H1 (cell line): ENCODE data around the gene CPSF4L. TPM values are rescaled to one million over a fixed set of nuclear protein-coding genes. Genes with fewer than 3 reads are reported as not detected.

Source experiments
- CTCF ChIA-PET: fragments of 300-600 bp; sonication (Branson Sonifier 250); formaldehyde crosslinking; loops from one replicate; lab custom pipeline; 2021; ENCODE audit not compliant: partially characterized antibody; lab: Charles Lee
- POLR2A ChIA-PET: fragments of 300-600 bp; sonication (Branson Sonifier 250); formaldehyde crosslinking; loops from one replicate; lab custom pipeline; 2021; ENCODE audit warnings: inconsistent platforms; ENCODE audit not compliant: partially characterized antibody; lab: Charles Lee
- DNase-seq, 2 experiments: peaks; one replicate each; pipeline versions ENCODE4 v3.0.0 to v3.0.0-alpha.2; 2010 to 2022; ENCODE audit warnings: low spot score in 2 of 2, low read depth in 1 of 2, mixed read lengths in 1 of 2
- FAIRE-seq: peaks from 2 replicates; lab custom pipeline; 2011; peaks lifted over from hg19 to GRCh38; lab: Jason Lieb, UNC
- H2AFZ ChIP-seq: 2 replicates; pipeline ENCODE4 v1.8.1; 2012; ENCODE audit warnings: low read length, inconsistent platforms
- H2AK5ac ChIP-seq: 2 replicates; pipeline ENCODE4 v1.6.1; 2013; ENCODE audit warnings: low read depth, low read length
- H2BK120ac ChIP-seq: replicated peaks from 2 replicates; pipeline ENCODE3; 2013; ENCODE audit warnings: low read depth, low read length, inconsistent platforms
- H2BK12ac ChIP-seq: 2 replicates; pipeline ENCODE4 v1.6.1; 2013; ENCODE audit warnings: low read depth, low read length
- H2BK15ac ChIP-seq: 2 replicates; pipeline ENCODE4 v1.6.1; 2013; ENCODE audit warnings: low read length
- H2BK20ac ChIP-seq: 2 replicates; pipeline ENCODE4 v1.6.1; 2013; ENCODE audit warnings: low read length
- H2BK5ac ChIP-seq: 2 replicates; pipeline ENCODE4 v1.6.1; 2013; ENCODE audit warnings: low read depth, low read length
- H3K14ac ChIP-seq: 2 replicates; pipeline ENCODE4 v1.6.1; 2013; ENCODE audit warnings: inconsistent platforms; ENCODE audit not compliant: insufficient read length
- H3K18ac ChIP-seq: 2 replicates; pipeline ENCODE4 v1.6.1; 2013; ENCODE audit warnings: low read length; ENCODE audit errors: extremely low read depth
- H3K23ac ChIP-seq: 2 replicates; pipeline ENCODE4 v1.6.1; 2013; ENCODE audit warnings: inconsistent platforms; ENCODE audit not compliant: insufficient read length
- H3K23me2 ChIP-seq: 2 replicates; pipeline ENCODE4 v1.6.1; 2013; ENCODE audit warnings: low read depth, low read length
- H3K27ac ChIP-seq: 2 replicates; pipeline ENCODE4 v1.6.1; 2011; ENCODE audit warnings: low read depth, low read length, inconsistent platforms
- H3K27me3 ChIP-seq, 4 experiments: replicated peaks in 1 of 4; 1 replicate in 1 of 4; 2 replicates in 3 of 4; pipeline versions ENCODE4 v1.6.1 to v1.8.1; 2011 to 2013; ENCODE audit warnings: low read length in 3 of 4, mild to moderate bottlenecking in 3 of 4, inconsistent platforms in 2 of 4, mixed read lengths in 2 of 4, moderate library complexity in 1 of 4; ENCODE audit not compliant: control insufficient read depth in 3 of 4, insufficient read depth in 3 of 4; ENCODE audit errors: extremely low read depth in 1 of 4
- H3K36me3 ChIP-seq, 4 experiments: 2 replicates each; pipeline versions ENCODE4 v1.6.1 to v1.8.1; 2011 to 2013; ENCODE audit warnings: mild to moderate bottlenecking in 4 of 4, low read length in 3 of 4, moderate library complexity in 2 of 4, control low read depth in 1 of 4, inconsistent platforms in 1 of 4; ENCODE audit not compliant: insufficient read depth in 4 of 4, control insufficient read depth in 2 of 4
- H3K4ac ChIP-seq: replicated peaks from 2 replicates; pipeline ENCODE3; 2013; ENCODE audit warnings: low read length, low read depth, mixed read lengths, inconsistent platforms; ENCODE audit not compliant: insufficient read length
- H3K4me1 ChIP-seq, 4 experiments: replicated peaks in 1 of 4; 1 replicate in 1 of 4; 2 replicates in 3 of 4; pipeline versions ENCODE4 v1.6.1 to v1.8.1; 2011 to 2013; ENCODE audit warnings: low read length in 3 of 4, inconsistent platforms in 2 of 4, mixed read lengths in 1 of 4; ENCODE audit not compliant: insufficient read depth in 4 of 4, control insufficient read depth in 3 of 4
- H3K4me2 ChIP-seq, 2 experiments: 2 replicates each; pipeline versions ENCODE4 v1.6.1 to v1.8.1; 2011 to 2013; ENCODE audit warnings: low read depth in 2 of 2, low read length in 2 of 2, control low read depth in 1 of 2, inconsistent platforms in 1 of 2, mild to moderate bottlenecking in 1 of 2; ENCODE audit not compliant: insufficient read depth in 1 of 2
- H3K4me3 ChIP-seq, 4 experiments: fragments of 200-600, 300-600 bp in 1 of 4; sonication (generic), shearing (Covaris generic), sonication (Bioruptor Twin) in 1 of 4; 2 replicates each; pipeline versions ENCODE4 v1.5.1 to v1.8.1; 2011 to 2016; ENCODE audit warnings: low read length in 4 of 4, low read depth in 3 of 4, control low read depth in 2 of 4, inconsistent platforms in 2 of 4, mild to moderate bottlenecking in 2 of 4, mixed read lengths in 1 of 4, moderate library complexity in 1 of 4; ENCODE audit not compliant: insufficient read depth in 2 of 4; ENCODE audit errors: extremely low read depth in 1 of 4
- H3K56ac ChIP-seq: replicated peaks from 2 replicates; pipeline ENCODE3; 2013; ENCODE audit warnings: low read depth, mild to moderate bottlenecking, mixed read lengths, low read length, inconsistent platforms; ENCODE audit not compliant: insufficient read length
- H3K79me1 ChIP-seq: 2 replicates; pipeline ENCODE4 v1.6.1; 2013; ENCODE audit warnings: low read depth, low read length, control low read depth
- H3K79me2 ChIP-seq, 2 experiments: 2 replicates each; pipeline versions ENCODE4 v1.6.1 to v1.8.1; 2012 to 2013; ENCODE audit warnings: low read length in 2 of 2, mild to moderate bottlenecking in 2 of 2, inconsistent platforms in 1 of 2; ENCODE audit not compliant: insufficient read depth in 2 of 2, control insufficient read depth in 1 of 2
- H3K9ac ChIP-seq, 4 experiments: replicated peaks in 1 of 4; 1 replicate in 1 of 4; 2 replicates in 3 of 4; pipeline versions ENCODE4 v1.6.1 to v1.8.1; 2011 to 2013; ENCODE audit warnings: low read depth in 3 of 4, low read length in 3 of 4, control low read depth in 2 of 4, mild to moderate bottlenecking in 2 of 4, moderate library complexity in 2 of 4, inconsistent platforms in 1 of 4; ENCODE audit errors: extremely low read depth in 1 of 4
- H3K9me3 ChIP-seq, 2 experiments: 2 replicates each; pipeline versions ENCODE4 v1.6.1 to v1.8.1; 2012 to 2013; ENCODE audit warnings: mild to moderate bottlenecking in 2 of 2, moderate library complexity in 2 of 2, control low read depth in 1 of 2, inconsistent platforms in 1 of 2, low read depth in 1 of 2, low read length in 1 of 2, mixed read lengths in 1 of 2; ENCODE audit not compliant: insufficient read depth in 2 of 2
- H4K20me1 ChIP-seq, 2 experiments: replicated peaks in 1 of 2; 2 replicates each; pipeline versions ENCODE3 to v1.8.1; 2011 to 2013; ENCODE audit warnings: inconsistent platforms in 2 of 2, low read length in 2 of 2, mild to moderate bottlenecking in 1 of 2; ENCODE audit not compliant: insufficient read depth in 2 of 2, control insufficient read depth in 1 of 2
- H4K5ac ChIP-seq: 2 replicates; pipeline ENCODE4 v1.6.1; 2013; ENCODE audit warnings: low read length, low read depth, mixed read lengths, inconsistent platforms; ENCODE audit not compliant: insufficient read length
- H4K8ac ChIP-seq: 2 replicates; pipeline ENCODE4 v1.8.0; 2013; ENCODE audit warnings: mild to moderate bottlenecking, moderate library complexity, low read length, inconsistent platforms; ENCODE audit not compliant: insufficient read depth; ENCODE audit errors: extremely low read depth
- H4K91ac ChIP-seq: replicated peaks from 2 replicates; pipeline ENCODE3; 2013; ENCODE audit warnings: low read length, mixed read lengths, inconsistent platforms; ENCODE audit not compliant: insufficient read length
- ASH2L ChIP-seq: fragments of 200-600, 300-600 bp; sonication (generic); IDR thresholded peaks from one replicate; pipeline ENCODE4 v1.7.1; 2017; ENCODE audit warnings: low read length
- CEBPB ChIP-seq: IDR thresholded peaks from 2 replicates; pipeline ENCODE4 v1.6.1; 2012; ENCODE audit warnings: low read depth, low read length
- HDAC6 ChIP-seq: IDR thresholded peaks from one replicate; pipeline ENCODE4 v1.7.1; 2012; ENCODE audit warnings: low read depth, mild to moderate bottlenecking, inconsistent platforms, low read length, moderate library complexity
- KDM5A ChIP-seq: fragments of 200-600 bp; IDR thresholded peaks from 2 replicates; pipeline ENCODE4 v1.7.1; 2012; ENCODE audit warnings: mild to moderate bottlenecking, low read length, inconsistent platforms, mixed read lengths
- POLR2AphosphoS5 ChIP-seq: IDR thresholded peaks from 2 replicates; pipeline ENCODE4 v1.6.1; 2011; ENCODE audit warnings: low read depth, low read length
- RAD21 ChIP-seq, 2 experiments: IDR thresholded peaks in 1 of 2; conservative IDR thresholded peaks in 1 of 2; 2 replicates each; pipeline ENCODE4 v1.6.1; 2011; ENCODE audit warnings: low read depth in 2 of 2, low read length in 2 of 2, improper control_type of control experiment in 1 of 2, inconsistent platforms in 1 of 2, mild to moderate bottlenecking in 1 of 2, moderate library complexity in 1 of 2
- RXRA ChIP-seq: IDR thresholded peaks from 2 replicates; pipeline ENCODE4 v1.6.1; 2011; ENCODE audit warnings: low read depth, mild to moderate bottlenecking, low read length, moderate library complexity; ENCODE audit not compliant: insufficient read depth
- TAF7 ChIP-seq: optimal IDR thresholded peaks from 2 replicates; pipeline ENCODE3; 2011; ENCODE audit warnings: low read depth, mild to moderate bottlenecking, inconsistent platforms, low read length, moderate library complexity, borderline replicate concordance
- TBP ChIP-seq: IDR thresholded peaks from 2 replicates; pipeline ENCODE4 v1.6.1; 2011; ENCODE audit warnings: low read depth, low read length, improper control_type of control experiment
- WGBS, 2 experiments: shearing (Covaris generic) in 1 of 2; methylation state at CpG; one replicate each; pipeline versions ENCODE4 v1.1.6 to v1.1.7; 2013 to 2015; ENCODE audit warnings: low lambda C conversion rate in 2 of 2, mixed read lengths in 2 of 2, inconsistent platforms in 1 of 2, low coverage in 1 of 2, missing lambda C conversion rate in 1 of 2; ENCODE audit not compliant: insufficient replicate concordance in 2 of 2, insufficient coverage in 1 of 2, insufficient read length in 1 of 2; ENCODE audit errors: extremely low coverage in 1 of 2, missing lambda C conversion rate in 1 of 2; 5-methylcytosine and 5-hydroxymethylcytosine counted together
- polyA plus RNA-seq, 7 experiments: library from polyadenylated mRNA; depleted of rRNA in 3 of 7; stranded (reverse) in 5 of 7; unstranded in 2 of 7; fragments of >200 nt in 5 of 7; fragments of 200-250 nt in 2 of 7; gene quantifications; 1 replicate in 5 of 7; 2 replicates in 1 of 7; 4 replicates in 1 of 7; pipeline versions ENCODE4 v1.2.1 to v1.2.3, GENCODE V29; 2011 to 2013; ENCODE audit warnings: missing spikeins in 2 of 7, mixed read lengths in 2 of 7
- total RNA-seq: library from RNA; stranded (reverse); fragmentation: NEBNext Ultra II Directional; extraction: Animal tissue kit (Norgen Biotek cat#: 25700); gene quantifications from 2 replicates; pipeline ENCODE4 v1.2.1, GENCODE V29; 2021
- TF ChIP-seq, protein P1 (sequence below): IDR thresholded peaks from 2 replicates; pipeline ENCODE4 v1.6.1; 2011; ENCODE audit warnings: low read length, improper control_type of control experiment

The CPSF4L gene
- total and polyA plus RNA-seq, 2 of the 8 experiments (the other 6 are each of a cell fraction or from before 2014, with no cell fraction given) = not detected

- Histone ChIP-seq H3K79me2 (no peaks in the 10 kb centered on the region), H4K8ac (no peak overlapping the region), H4K91ac (no peak overlapping the region), H3K4ac (no peak overlapping the region), H3K27ac (no peak overlapping the region), H2BK120ac (no peak overlapping the region), H3K9ac (no peak overlapping the region), H3K18ac (no peak overlapping the region), H4K5ac (no peak overlapping the region), H3K23me2 (no peaks in the 10 kb centered on the region; the same call in 1 of the 2 replicates), H2BK5ac (no peak overlapping the region), H4K20me1 (peaks cover 0 to 1% of the 10 kb centered on the region in 2 experiments), H2BK12ac (no peak overlapping the region), H3K14ac (no peak overlapping the region), H2AK5ac (no peak overlapping the region), H3K4me3 (no peak overlapping the region), H3K4me2 (no peak overlapping the region), H3K4me1 (peaks cover 0 to 13% (median 7%) of the 10 kb centered on the region in 4 experiments; a peak in 6 of 7 replicates), H2BK15ac (no peak overlapping the region; the same call in 1 of the 2 replicates), H3K23ac (no peak overlapping the region), H3K27me3 (no peaks in the 10 kb centered on the region), H3K9me3 (no peaks in the 10 kb centered on the region), H2BK20ac (no peak overlapping the region), H3K36me3 (peaks cover 0 to 6% (median 2%) of the 10 kb centered on the region in 4 experiments; a peak in 3 of 8 replicates), H3K79me1 (peaks cover 8% of the 10 kb centered on the region; the same call in 1 of the 2 replicates), H2AFZ (no peak overlapping the region), H3K56ac (no peak overlapping the region)
- no peak for DNase-seq
- no peak for TF ChIP-seq ASH2L
- no peak for TF ChIP-seq RXRA
- no peak for TF ChIP-seq TAF7
- no peak for TF ChIP-seq RAD21 (IDR thresholded peaks at IDR 0.05 in 1 of 2, conservative IDR thresholded peaks at IDR 0.05 in 1 of 2; ENCODE audit: low read depth in 2 of 2, low read length in 2 of 2)
- TF ChIP-seq, protein P1, sequence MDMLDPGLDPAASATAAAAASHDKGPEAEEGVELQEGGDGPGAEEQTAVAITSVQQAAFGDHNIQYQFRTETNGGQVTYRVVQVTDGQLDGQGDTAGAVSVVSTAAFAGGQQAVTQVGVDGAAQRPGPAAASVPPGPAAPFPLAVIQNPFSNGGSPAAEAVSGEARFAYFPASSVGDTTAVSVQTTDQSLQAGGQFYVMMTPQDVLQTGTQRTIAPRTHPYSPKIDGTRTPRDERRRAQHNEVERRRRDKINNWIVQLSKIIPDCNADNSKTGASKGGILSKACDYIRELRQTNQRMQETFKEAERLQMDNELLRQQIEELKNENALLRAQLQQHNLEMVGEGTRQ = no peak
- TF ChIP-seq KDM5A = no peak
- no peak for TF ChIP-seq HDAC6
- TF ChIP-seq TBP = no peak
- no peak for TF ChIP-seq CEBPB
- no peak for TF ChIP-seq POLR2AphosphoS5
- WGBS, 2 experiments = 88% methylated on average over 13 of the region's 15 CpGs; no CpG with 5 or more reads in 1 of the 2 experiments
- POLR2A ChIA-PET = no interaction called here
- no peak for FAIRE-seq
- CTCF ChIA-PET = interaction anchor here (1.0 to 1.5 kb wide), 4 partner anchors 13 to 59 kb away, joined by 3 read pairs; no protein-coding TSS in a partner anchor
Measured at GRCh38 chr17:73285603-73285908, 23.9 kb upstream of the CPSF4L start.
